ENCODE results near the gene KISS1R.

KISS1R gene

DNA sequence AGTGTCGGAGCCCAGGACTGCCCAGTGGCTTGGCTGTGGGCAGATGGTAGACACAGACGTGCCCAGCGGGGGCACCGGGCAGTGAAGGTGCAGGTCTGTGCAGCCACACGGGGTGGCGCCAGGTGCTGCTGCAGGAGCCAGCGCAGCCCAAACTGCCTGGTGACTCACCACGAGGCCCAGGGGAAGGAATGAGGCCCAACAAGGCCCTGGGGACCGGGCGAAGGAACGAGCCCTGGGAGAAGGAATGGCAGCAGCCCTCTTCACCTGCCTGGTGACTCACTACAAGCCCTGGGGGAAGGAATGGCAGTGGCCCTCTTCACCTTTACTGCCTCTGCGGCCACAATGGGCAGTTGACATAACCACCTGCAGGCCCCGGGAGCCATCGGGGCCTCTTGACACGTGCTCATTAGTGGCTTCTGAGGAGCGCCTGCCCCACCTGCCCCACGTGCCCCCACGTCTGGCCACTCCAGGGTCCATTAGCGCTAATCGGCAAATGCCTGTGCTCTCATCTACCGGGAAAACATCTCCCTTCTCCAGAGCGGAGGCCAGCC, 33.4 kb upstream of the KISS1R start:
- H3K4me3 ChIP-seq (ENCODE audit: control insufficient read depth in 1 of 7, extremely low read depth in 1 of 7, insufficient read depth in 4 of 7, low read depth in 2 of 7, low read length in 6 of 7) = no peak overlapping the region
- H3K27ac ChIP-seq (ENCODE audit: insufficient read depth in 1 of 2, low read depth in 1 of 2, low read length in 2 of 2, poor library complexity in 1 of 2, severe bottlenecking in 2 of 2) = no peak overlapping the region
- H3K27me3 ChIP-seq (replicated peaks in 2 of 5; ENCODE audit: control insufficient read depth in 4 of 5, insufficient read depth in 5 of 5, low read length in 4 of 5) = no peaks in the 10 kb centered on the region
- peaks cover 0 to 1% (median 0%) of the 10 kb centered on the region in 4 experiments for H3K4me1 ChIP-seq (ENCODE audit: control extremely low read depth in 1 of 4, control insufficient read depth in 4 of 4, insufficient read depth in 4 of 4, low read length in 3 of 4)
- H3K9me3 ChIP-seq (ENCODE audit: control extremely low read depth in 1 of 5, control insufficient read depth in 4 of 5, insufficient read depth in 2 of 5, low read depth in 1 of 5, low read length in 4 of 5) = no peaks in the 10 kb centered on the region
- WGBS (ENCODE audit: insufficient coverage) = 96% methylated on average over 22 of the region's 22 CpGs
- CTCF ChIA-PET = no interaction called here
- POLR2A ChIA-PET = no interaction called here
- H3K36me3 ChIP-seq (ENCODE audit: control insufficient read depth in 4 of 4, insufficient read depth in 4 of 4, low read length in 3 of 4) = peaks cover 12 to 83% (median 51%) of the 10 kb centered on the region in 4 experiments
- no peak for DNase-seq

DNA sequence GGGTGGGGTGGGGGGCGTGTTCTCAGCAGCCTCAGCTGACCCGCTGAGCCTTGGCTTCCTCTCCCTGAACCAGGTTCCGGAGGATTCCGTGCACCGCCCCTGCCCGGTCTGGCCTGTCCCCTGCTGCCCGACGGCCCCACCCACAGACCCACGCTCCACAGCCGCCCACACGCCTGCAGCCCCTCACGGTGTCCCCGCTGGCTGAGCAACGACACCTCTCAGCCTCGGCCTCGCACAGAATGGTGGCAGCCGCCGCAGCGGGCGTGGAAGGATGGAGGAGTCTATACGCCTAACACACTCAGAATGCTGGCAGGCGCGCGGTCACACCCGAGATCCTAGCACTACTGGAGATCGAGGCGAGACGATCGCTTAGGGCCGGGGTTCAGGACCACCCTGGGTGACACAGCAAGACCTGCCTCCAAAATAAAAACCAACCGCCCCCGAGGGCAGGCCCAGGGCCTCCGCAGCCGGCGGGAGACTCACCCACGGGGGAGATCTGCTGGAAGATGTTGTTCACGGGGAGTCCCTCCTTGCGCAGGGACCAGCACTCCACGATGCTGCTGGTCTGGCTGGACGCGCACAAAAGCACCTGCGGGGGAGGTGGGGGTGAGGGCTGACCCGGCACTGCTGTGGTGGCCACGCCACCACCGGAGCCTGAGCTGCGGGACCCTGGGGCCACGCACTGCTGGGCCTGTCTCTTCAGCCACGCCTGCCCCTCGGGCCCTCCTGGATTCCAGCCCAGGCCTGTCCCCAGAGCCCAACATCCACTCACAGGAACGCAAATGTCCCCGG, 32.5 kb upstream of the KISS1R start:
- Histone ChIP-seq H3K9me3 (ENCODE audit: control extremely low read depth in 1 of 5, control insufficient read depth in 4 of 5, insufficient read depth in 2 of 5, low read depth in 1 of 5, low read length in 4 of 5) (no peaks in the 10 kb centered on the region), H3K36me3 (ENCODE audit: control insufficient read depth in 4 of 4, insufficient read depth in 4 of 4, low read length in 3 of 4) (peaks cover 12 to 85% (median 56%) of the 10 kb centered on the region in 4 experiments), H3K27me3 (replicated peaks in 2 of 5; ENCODE audit: control insufficient read depth in 4 of 5, insufficient read depth in 5 of 5, low read length in 4 of 5) (no peaks in the 10 kb centered on the region), H3K4me1 (ENCODE audit: control extremely low read depth in 1 of 4, control insufficient read depth in 4 of 4, insufficient read depth in 4 of 4, low read length in 3 of 4) (peaks cover 0 to 1% (median 0%) of the 10 kb centered on the region in 4 experiments), H3K4me3 (ENCODE audit: control insufficient read depth in 1 of 7, extremely low read depth in 1 of 7, insufficient read depth in 4 of 7, low read depth in 2 of 7, low read length in 6 of 7) (no peak overlapping the region), H3K27ac (ENCODE audit: insufficient read depth in 1 of 2, low read depth in 1 of 2, low read length in 2 of 2, poor library complexity in 1 of 2, severe bottlenecking in 2 of 2) (no peak overlapping the region)
- 99% methylated on average over 40 of the region's 51 CpGs for WGBS (ENCODE audit: insufficient coverage)
- POLR2A ChIA-PET = no interaction called here
- no peak for DNase-seq
- CTCF ChIA-PET = no interaction called here

DNA sequence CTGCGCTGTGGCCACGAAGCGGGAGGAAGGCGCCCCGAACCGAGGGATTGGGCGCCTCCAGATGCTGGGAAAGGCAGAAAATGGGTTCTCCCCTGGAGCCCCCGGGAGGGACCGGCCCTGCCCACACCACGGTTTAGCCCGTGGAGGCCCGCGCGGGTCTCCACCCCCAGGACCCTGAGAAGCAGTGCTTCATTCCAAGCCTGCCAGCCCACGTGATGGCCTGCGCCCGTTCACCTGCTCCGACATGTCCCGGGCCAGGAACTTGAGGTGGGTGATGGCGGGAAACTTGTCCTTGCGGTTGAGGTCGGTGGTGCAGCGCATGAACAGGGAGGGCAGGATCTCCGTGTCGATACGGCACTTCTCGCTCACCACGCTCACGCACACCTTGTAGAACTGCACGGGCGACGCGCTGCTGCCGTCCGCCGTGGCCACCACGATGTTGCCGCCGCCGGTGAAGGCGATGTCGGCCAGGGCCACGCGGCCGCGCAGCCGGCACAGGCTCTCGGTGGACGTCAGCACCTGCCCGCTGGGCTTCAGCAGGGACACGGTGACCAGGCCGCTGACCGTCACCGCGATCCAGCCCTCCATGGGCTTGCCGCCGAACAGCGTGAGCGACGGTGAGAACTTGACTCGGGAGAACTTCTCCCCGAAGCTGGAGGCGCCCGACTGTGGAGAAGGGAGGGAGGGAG, 31.5 kb upstream of the KISS1R start:
- Histone ChIP-seq H3K9me3 (ENCODE audit: control extremely low read depth in 1 of 5, control insufficient read depth in 4 of 5, insufficient read depth in 2 of 5, low read depth in 1 of 5, low read length in 4 of 5) (no peaks in the 10 kb centered on the region), H3K27ac (ENCODE audit: insufficient read depth in 1 of 2, low read depth in 1 of 2, low read length in 2 of 2, poor library complexity in 1 of 2, severe bottlenecking in 2 of 2) (no peak overlapping the region), H3K27me3 (replicated peaks in 2 of 5; ENCODE audit: control insufficient read depth in 4 of 5, insufficient read depth in 5 of 5, low read length in 4 of 5) (no peaks in the 10 kb centered on the region), H3K4me3 (ENCODE audit: control insufficient read depth in 1 of 7, extremely low read depth in 1 of 7, insufficient read depth in 4 of 7, low read depth in 2 of 7, low read length in 6 of 7) (no peak overlapping the region), H3K4me1 (ENCODE audit: control extremely low read depth in 1 of 4, control insufficient read depth in 4 of 4, insufficient read depth in 4 of 4, low read length in 3 of 4) (peaks cover 0 to 1% (median 0%) of the 10 kb centered on the region in 4 experiments), H3K36me3 (ENCODE audit: control insufficient read depth in 4 of 4, insufficient read depth in 4 of 4, low read length in 3 of 4) (peaks cover 12 to 89% (median 55%) of the 10 kb centered on the region in 4 experiments)
- 97% methylated on average over 56 of the region's 64 CpGs for WGBS (ENCODE audit: insufficient coverage)
- POLR2A ChIA-PET = no interaction called here
- no peak for DNase-seq
- CTCF ChIA-PET = no interaction called here

DNA sequence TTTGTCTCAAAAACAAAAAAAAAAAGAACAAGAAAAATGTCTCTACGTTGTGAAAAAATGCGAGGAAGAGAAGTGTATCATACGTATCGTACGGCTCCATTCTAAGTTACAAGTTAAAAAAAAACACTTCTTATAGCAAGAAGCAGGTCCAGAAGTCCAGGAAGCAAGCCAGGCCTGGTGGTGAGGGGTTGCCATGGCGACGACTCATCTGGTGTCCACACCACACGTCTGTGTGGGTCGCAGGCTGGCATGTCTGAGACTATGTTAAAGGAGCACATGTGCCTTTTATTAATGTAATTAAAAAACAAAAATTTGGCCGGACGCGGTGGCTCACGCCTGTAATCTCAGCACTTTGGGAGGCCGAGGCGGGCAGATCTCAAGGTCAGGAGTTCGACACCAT, 30.1 kb upstream of the KISS1R start:
- H3K27ac ChIP-seq (ENCODE audit: insufficient read depth in 1 of 2, low read depth in 1 of 2, low read length in 2 of 2, poor library complexity in 1 of 2, severe bottlenecking in 2 of 2) = no peak overlapping the region
- H3K36me3 ChIP-seq (ENCODE audit: control insufficient read depth in 4 of 4, insufficient read depth in 4 of 4, low read length in 3 of 4) = peaks cover 10 to 80% (median 46%) of the 10 kb centered on the region in 4 experiments
- no peak for DNase-seq
- no peaks in the 10 kb centered on the region for H3K27me3 ChIP-seq (replicated peaks in 2 of 5; ENCODE audit: control insufficient read depth in 4 of 5, insufficient read depth in 5 of 5, low read length in 4 of 5)
- no peak overlapping the region for H3K4me3 ChIP-seq (ENCODE audit: control insufficient read depth in 1 of 7, extremely low read depth in 1 of 7, insufficient read depth in 4 of 7, low read depth in 2 of 7, low read length in 6 of 7)
- WGBS (ENCODE audit: insufficient coverage) = 98% methylated on average over 7 of the region's 16 CpGs
- POLR2A ChIA-PET = no interaction called here
- CTCF ChIA-PET = no interaction called here
- no peaks in the 10 kb centered on the region for H3K9me3 ChIP-seq (ENCODE audit: control extremely low read depth in 1 of 5, control insufficient read depth in 4 of 5, insufficient read depth in 2 of 5, low read depth in 1 of 5, low read length in 4 of 5)
- peaks cover 0 to 5% (median 3%) of the 10 kb centered on the region in 4 experiments for H3K4me1 ChIP-seq (ENCODE audit: control extremely low read depth in 1 of 4, control insufficient read depth in 4 of 4, insufficient read depth in 4 of 4, low read length in 3 of 4)

DNA sequence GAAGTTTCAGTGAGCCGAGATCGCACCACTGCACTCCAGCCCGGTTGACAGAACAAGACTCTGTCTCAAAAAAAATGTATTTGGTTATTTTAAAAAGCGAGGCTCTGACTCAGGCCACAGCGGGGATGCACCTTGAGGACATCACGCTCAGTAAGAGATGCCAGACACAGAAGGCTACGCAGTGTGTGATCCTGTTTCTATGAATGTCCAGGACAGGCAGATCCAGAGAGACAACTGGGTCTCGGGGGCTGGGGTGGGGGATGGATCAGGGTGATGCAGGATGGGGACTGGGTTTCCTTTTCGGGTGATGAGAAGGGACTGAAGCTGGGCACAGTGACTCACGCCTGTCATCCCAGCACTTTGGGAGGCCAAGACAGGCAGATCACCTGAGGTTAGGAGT, 29.5 kb upstream of the KISS1R start:
- peaks cover 5 to 75% (median 41%) of the 10 kb centered on the region in 4 experiments for H3K36me3 ChIP-seq (ENCODE audit: control insufficient read depth in 4 of 4, insufficient read depth in 4 of 4, low read length in 3 of 4)

DNA sequence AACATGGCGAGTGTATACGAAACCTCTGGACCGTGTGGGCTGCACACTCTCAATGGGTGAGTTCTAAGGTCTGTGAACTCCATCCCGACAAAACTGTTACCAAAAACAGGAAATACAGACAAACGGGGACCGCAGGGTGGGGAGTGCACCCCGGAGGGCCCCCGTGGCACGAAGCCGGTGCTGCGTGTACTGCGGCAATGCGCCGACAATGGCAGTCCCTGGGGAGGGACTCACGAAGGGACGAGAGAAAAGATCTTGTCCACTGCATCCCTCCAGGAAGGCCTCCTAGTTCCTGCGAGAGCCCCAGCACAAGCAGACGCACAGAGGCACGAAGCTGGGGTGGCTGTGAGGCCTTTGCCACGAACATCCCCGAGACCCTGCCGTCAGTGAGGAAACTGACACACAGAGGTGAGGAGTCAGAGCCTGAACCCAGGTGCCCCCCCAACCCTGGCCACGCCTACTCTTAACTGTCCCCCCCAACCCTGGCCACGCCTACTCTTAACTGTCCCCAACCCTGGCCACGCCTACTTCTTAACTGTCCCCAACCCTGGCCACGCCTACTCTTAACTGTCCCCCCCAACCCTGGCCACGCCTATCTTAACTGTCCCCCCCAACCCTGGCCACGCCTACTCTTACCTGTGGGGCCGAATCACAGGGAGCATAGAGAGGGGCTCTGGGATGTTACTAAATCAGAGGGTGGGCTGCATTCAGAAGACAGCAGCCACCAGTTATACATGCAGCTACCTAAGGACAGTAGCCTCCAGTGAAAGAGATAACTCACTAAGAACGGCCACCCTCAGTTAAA, 28.4 kb upstream of the KISS1R start:
- CTCF ChIA-PET = no interaction called here
- 94% methylated on average over 23 of the region's 30 CpGs for WGBS (ENCODE audit: insufficient coverage)
- POLR2A ChIA-PET = no interaction called here
- DNase-seq = no peak
- H3K4me3 ChIP-seq (ENCODE audit: control insufficient read depth in 1 of 7, extremely low read depth in 1 of 7, insufficient read depth in 4 of 7, low read depth in 2 of 7, low read length in 6 of 7) = no peak overlapping the region
- H3K4me1 ChIP-seq (ENCODE audit: control extremely low read depth in 1 of 4, control insufficient read depth in 4 of 4, insufficient read depth in 4 of 4, low read length in 3 of 4) = peaks cover 0 to 10% (median 6%) of the 10 kb centered on the region in 4 experiments
- H3K9me3 ChIP-seq (ENCODE audit: control extremely low read depth in 1 of 5, control insufficient read depth in 4 of 5, insufficient read depth in 2 of 5, low read depth in 1 of 5, low read length in 4 of 5) = no peaks in the 10 kb centered on the region
- H3K27me3 ChIP-seq (replicated peaks in 2 of 5; ENCODE audit: control insufficient read depth in 4 of 5, insufficient read depth in 5 of 5, low read length in 4 of 5) = no peaks in the 10 kb centered on the region
- no peak overlapping the region for H3K27ac ChIP-seq (ENCODE audit: insufficient read depth in 1 of 2, low read depth in 1 of 2, low read length in 2 of 2, poor library complexity in 1 of 2, severe bottlenecking in 2 of 2)
- H3K36me3 ChIP-seq (ENCODE audit: control insufficient read depth in 4 of 4, insufficient read depth in 4 of 4, low read length in 3 of 4) = peaks cover 5 to 63% (median 36%) of the 10 kb centered on the region in 4 experiments

More for the DNA sequence above, 29.5 kb upstream of the KISS1R start:
- 97% methylated on average over 9 of the region's 10 CpGs for WGBS (ENCODE audit: insufficient coverage)
- Histone ChIP-seq H3K27me3 (replicated peaks in 2 of 5; ENCODE audit: control insufficient read depth in 4 of 5, insufficient read depth in 5 of 5, low read length in 4 of 5) (no peaks in the 10 kb centered on the region), H3K4me3 (ENCODE audit: control insufficient read depth in 1 of 7, extremely low read depth in 1 of 7, insufficient read depth in 4 of 7, low read depth in 2 of 7, low read length in 6 of 7) (no peak overlapping the region), H3K9me3 (ENCODE audit: control extremely low read depth in 1 of 5, control insufficient read depth in 4 of 5, insufficient read depth in 2 of 5, low read depth in 1 of 5, low read length in 4 of 5) (no peaks in the 10 kb centered on the region), H3K4me1 (ENCODE audit: control extremely low read depth in 1 of 4, control insufficient read depth in 4 of 4, insufficient read depth in 4 of 4, low read length in 3 of 4) (peaks cover 0 to 8% (median 6%) of the 10 kb centered on the region in 4 experiments), H3K27ac (ENCODE audit: insufficient read depth in 1 of 2, low read depth in 1 of 2, low read length in 2 of 2, poor library complexity in 1 of 2, severe bottlenecking in 2 of 2) (no peak overlapping the region)
- ChIA-PET POLR2A (no interaction called here), CTCF (no interaction called here)
- DNase-seq = no peak
